ENCODE data around the gene SIK2.

GRCh38 chr11:111749646-111750045, 147.4 kb downstream of the SIK2 start:
- TF ChIP-seq EP300 (IDR thresholded peaks at IDR 0.05; ENCODE audit: low read depth) (no peak), POLR2A (IDR thresholded peaks at IDR 0.05) (no peak), CTCF (IDR thresholded peaks at IDR 0.05) (no peak)
